OCI-LY3 (cell line): ENCODE data around the gene CPZ.

Experiments
- H2AFZ ChIP-seq: fragments of 200-600, 300-600 bp; shearing (Covaris generic); 2 replicates; pipeline ENCODE4 v1.6.0; 2014; ENCODE audit warnings: antibody characterized with exemption, low read depth, low read length
- H3K27ac ChIP-seq: fragments of 200-600, 300-600 bp; sonication (generic); 2 replicates; pipeline ENCODE4 v1.5.1; 2014; ENCODE audit warnings: mild to moderate bottlenecking, low read length, moderate library complexity, mixed read lengths
- H3K27me3 ChIP-seq: fragments of 200-600, 300-600 bp; sonication (generic); 2 replicates; pipeline ENCODE4 v1.6.1; 2014; ENCODE audit warnings: low read depth, low read length, mixed read lengths
- H3K36me3 ChIP-seq: fragments of 200-600, 300-600 bp; sonication (generic); replicated peaks from 2 replicates; pipeline ENCODE3; 2014; ENCODE audit warnings: low read depth, low read length, mixed read lengths
- H3K4me1 ChIP-seq: fragments of 300-600, 200-600 bp; sonication (generic); 2 replicates; pipeline ENCODE4 v1.6.1; 2014; ENCODE audit warnings: low read length, mixed read lengths
- H3K4me2 ChIP-seq: fragments of 200-600, 300-600 bp; sonication (generic); 2 replicates; pipeline ENCODE4 v1.6.1; 2014; ENCODE audit warnings: low read length, mixed read lengths
- H3K4me3 ChIP-seq: fragments of 300-600, 200-600 bp; sonication (generic); 2 replicates; pipeline ENCODE4 v1.5.1; 2014; ENCODE audit warnings: antibody characterized with exemption, mild to moderate bottlenecking, low read length, moderate library complexity
- H3K79me2 ChIP-seq: fragments of 300-600, 200-600 bp; shearing (Covaris generic); 2 replicates; pipeline ENCODE4 v1.6.1; 2014; ENCODE audit warnings: mild to moderate bottlenecking, low read length, mixed read lengths
- H3K9ac ChIP-seq: fragments of 300-600, 200-600 bp; shearing (Covaris generic); 2 replicates; pipeline ENCODE4 v1.6.0; 2014; ENCODE audit warnings: mild to moderate bottlenecking, low read length, moderate library complexity
- H3K9me3 ChIP-seq: fragments of 200-600, 300-600 bp; shearing (Covaris generic); 2 replicates; pipeline ENCODE4 v1.6.1; 2014; ENCODE audit warnings: low read length, mixed read lengths; ENCODE audit not compliant: insufficient read depth
- H4K20me1 ChIP-seq: fragments of 200-600, 300-600 bp; sonication (generic); 2 replicates; pipeline ENCODE4 v1.6.1; 2016; ENCODE audit warnings: low read length, mixed read lengths; ENCODE audit not compliant: insufficient read depth
- EZH2phosphoT487 ChIP-seq: fragments of 200-600 bp; shearing (Covaris generic); IDR thresholded peaks from 2 replicates; pipeline ENCODE4 v1.6.1; 2018; ENCODE audit warnings: antibody characterized with exemption, mixed run types, low read depth
- TF ChIP-seq, protein P1 (sequence below): fragments of 200-600, 300-600 bp; sonication (generic); IDR thresholded peaks from 2 replicates; pipeline ENCODE4 v1.5.1; 2014; ENCODE audit warnings: antibody characterized with exemption, low read length, low read depth

The CPZ gene

DNA sequence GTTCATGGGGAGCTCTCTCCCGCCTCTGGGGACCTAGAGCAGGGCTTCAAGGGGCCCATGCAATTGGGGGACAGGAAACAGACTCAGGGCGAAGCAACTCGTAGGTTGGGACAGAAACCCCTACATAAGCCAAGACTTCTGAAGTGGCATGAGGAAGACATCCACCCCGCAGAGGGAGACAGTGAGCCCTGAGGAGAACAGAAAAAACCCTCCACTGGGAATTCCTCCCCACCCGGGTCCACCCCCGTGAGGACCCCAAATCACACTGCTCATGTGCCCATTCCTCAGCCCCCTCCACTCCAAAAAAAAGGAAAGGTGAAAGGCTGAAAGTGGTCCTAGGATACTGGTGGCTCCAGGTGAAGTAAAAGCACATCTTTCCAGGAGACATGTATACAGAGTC is 74.0 kb downstream of the CPZ start:
- peaks cover 15% of the 10 kb centered on the region; the same call in 1 of the 2 replicates for H3K27me3 ChIP-seq
- no peak overlapping the region for H3K4me2 ChIP-seq
- H3K4me1 ChIP-seq = no peaks in the 10 kb centered on the region
- no peaks in the 10 kb centered on the region for H4K20me1 ChIP-seq
- no peaks in the 10 kb centered on the region for H3K79me2 ChIP-seq
- no peak for TF ChIP-seq EZH2phosphoT487
- TF ChIP-seq, protein P1, sequence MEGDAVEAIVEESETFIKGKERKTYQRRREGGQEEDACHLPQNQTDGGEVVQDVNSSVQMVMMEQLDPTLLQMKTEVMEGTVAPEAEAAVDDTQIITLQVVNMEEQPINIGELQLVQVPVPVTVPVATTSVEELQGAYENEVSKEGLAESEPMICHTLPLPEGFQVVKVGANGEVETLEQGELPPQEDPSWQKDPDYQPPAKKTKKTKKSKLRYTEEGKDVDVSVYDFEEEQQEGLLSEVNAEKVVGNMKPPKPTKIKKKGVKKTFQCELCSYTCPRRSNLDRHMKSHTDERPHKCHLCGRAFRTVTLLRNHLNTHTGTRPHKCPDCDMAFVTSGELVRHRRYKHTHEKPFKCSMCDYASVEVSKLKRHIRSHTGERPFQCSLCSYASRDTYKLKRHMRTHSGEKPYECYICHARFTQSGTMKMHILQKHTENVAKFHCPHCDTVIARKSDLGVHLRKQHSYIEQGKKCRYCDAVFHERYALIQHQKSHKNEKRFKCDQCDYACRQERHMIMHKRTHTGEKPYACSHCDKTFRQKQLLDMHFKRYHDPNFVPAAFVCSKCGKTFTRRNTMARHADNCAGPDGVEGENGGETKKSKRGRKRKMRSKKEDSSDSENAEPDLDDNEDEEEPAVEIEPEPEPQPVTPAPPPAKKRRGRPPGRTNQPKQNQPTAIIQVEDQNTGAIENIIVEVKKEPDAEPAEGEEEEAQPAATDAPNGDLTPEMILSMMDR = no peak
- H3K9ac ChIP-seq = no peak overlapping the region
- H3K4me3 ChIP-seq = no peak overlapping the region
- no peaks in the 10 kb centered on the region for H3K9me3 ChIP-seq
- no peak overlapping the region for H3K27ac ChIP-seq
- no peak overlapping the region for H2AFZ ChIP-seq
- no peaks in the 10 kb centered on the region for H3K36me3 ChIP-seq
